PC-3 (cell line): ENCODE measurements around the gene EWSR1. TPM values are rescaled to one million over a fixed set of nuclear protein-coding genes. Genes with fewer than 3 reads are reported as not detected.
A peak's percentile ranks its signal among the peaks of the same experiment; 100 is the strongest.

ENCODE experiments used
- ATAC-seq: fragments of 200-7000 bp; cut with Tn5 transposase; 2 replicates; pipeline ENCODE4 v1.9.1; 2020; ENCODE audit warnings: mild to moderate bottlenecking, moderate library complexity
- BruUV-seq: library from RNA; stranded (reverse); fragments of 400-500 nt; replicated peaks from 2 replicates; lab custom pipeline; 2021; lab: Mats Ljungman, UMichigan
- CTCF ChIA-PET: fragments of 300-600 bp; sonication (Branson Sonifier 250); formaldehyde crosslinking; loops from one replicate; lab custom pipeline; 2022; ENCODE audit warnings: antibody characterized with exemption; lab: Charles Lee
- POLR2A ChIA-PET: fragments of 300-600 bp; sonication (Branson Sonifier 250); formaldehyde crosslinking; loops from one replicate; lab custom pipeline; 2022; ENCODE audit warnings: antibody characterized with exemption; ENCODE audit not compliant: unreplicated experiment; lab: Charles Lee
- DNase-seq: peaks from one replicate; pipeline ENCODE4 v3.0.0-alpha.2; 2015
- H2AFZ ChIP-seq: fragments of 300-600 bp; sonication (generic); 2 replicates; pipeline ENCODE4 v1.6.0; 2016; ENCODE audit warnings: antibody characterized with exemption, low read length
- H3F3A ChIP-seq: fragments of 300-600 bp; sonication (generic); one replicate; pipeline ENCODE4 v1.6.0; 2017; ENCODE audit warnings: antibody characterized with exemption, low read length, control low read depth, mild to moderate bottlenecking; ENCODE audit not compliant: unreplicated experiment
- H3K27ac ChIP-seq: fragments of 300-600 bp; sonication (generic); 2 replicates; pipeline ENCODE4 v1.5.1; 2016; ENCODE audit warnings: mild to moderate bottlenecking, low read length
- H3K27me3 ChIP-seq: fragments of 300-600 bp; sonication (generic); 2 replicates; pipeline ENCODE4 v1.6.1; 2016; ENCODE audit warnings: low read length, mixed read lengths
- H3K36me3 ChIP-seq: fragments of 300-600 bp; sonication (generic); 2 replicates; pipeline ENCODE4 v1.6.1; 2016; ENCODE audit warnings: low read depth, mixed run types, low read length, mixed read lengths
- H3K4me1 ChIP-seq: fragments of 300-600 bp; sonication (generic); 2 replicates; pipeline ENCODE4 v1.5.1; 2016; ENCODE audit warnings: low read length; ENCODE audit not compliant: insufficient read depth
- H3K4me2 ChIP-seq: fragments of 300-600 bp; sonication (generic); 2 replicates; pipeline ENCODE4 v1.6.0; 2016; ENCODE audit warnings: low read length
- H3K4me3 ChIP-seq: fragments of 300-600 bp; sonication (generic); 2 replicates; pipeline ENCODE4 v1.5.1; 2016; ENCODE audit warnings: mild to moderate bottlenecking, low read length, mixed read lengths
- H3K79me2 ChIP-seq: fragments of 300-600 bp; sonication (generic); 2 replicates; pipeline ENCODE4 v1.6.1; 2017; ENCODE audit warnings: low read length, mixed read lengths
- H3K9ac ChIP-seq: fragments of 300-600 bp; sonication (generic); 2 replicates; pipeline ENCODE4 v1.6.0; 2016; ENCODE audit warnings: mild to moderate bottlenecking, low read length
- H3K9me2 ChIP-seq: fragments of 300-600 bp; sonication (generic); replicated peaks from 2 replicates; pipeline ENCODE4 v1.6.1; 2016; ENCODE audit warnings: mixed run types, low read length, mixed read lengths
- H3K9me3 ChIP-seq: fragments of 300-600 bp; sonication (generic); 2 replicates; pipeline ENCODE4 v1.6.1; 2016; ENCODE audit warnings: low read length, mixed read lengths
- H4K20me1 ChIP-seq: fragments of 300-600 bp; sonication (generic); 2 replicates; pipeline ENCODE4 v1.6.1; 2016; ENCODE audit warnings: low read length, mixed read lengths
- EZH2 ChIP-seq: fragments of 300-600 bp; sonication (generic); IDR thresholded peaks from one replicate; pipeline ENCODE4 v1.6.1; 2017; ENCODE audit warnings: antibody characterized with exemption, mild to moderate bottlenecking, low read length; ENCODE audit not compliant: unreplicated experiment
- EZH2phosphoT487 ChIP-seq: fragments of 300-600 bp; sonication (generic); IDR thresholded peaks from 2 replicates; pipeline ENCODE4 v1.6.1; 2018; ENCODE audit warnings: mild to moderate bottlenecking, antibody characterized with exemption, low read length, borderline replicate concordance
- intact Hi-C: fragments of 100-400 bp; cut with micrococcal nuclease; formaldehyde crosslinking; loops from 2 replicates; pipeline ENCODE4 v1.9.0; 2023
- total RNA-seq: library from RNA; depleted of rRNA; stranded (reverse); fragments of >200 nt; gene quantifications from 2 replicates; pipeline ENCODE4 v1.2.3, GENCODE V29; 2014
- TF ChIP-seq, protein P1 (sequence below): fragments of 300-600 bp; sonication (generic); conservative IDR thresholded peaks from 2 replicates; pipeline ENCODE4 v1.5.1; 2017; ENCODE audit warnings: antibody characterized with exemption, low read depth, mild to moderate bottlenecking, low read length

EWSR1 gene
- total RNA-seq, 1 experiment from 2014 or later = 288 TPM

DNA sequence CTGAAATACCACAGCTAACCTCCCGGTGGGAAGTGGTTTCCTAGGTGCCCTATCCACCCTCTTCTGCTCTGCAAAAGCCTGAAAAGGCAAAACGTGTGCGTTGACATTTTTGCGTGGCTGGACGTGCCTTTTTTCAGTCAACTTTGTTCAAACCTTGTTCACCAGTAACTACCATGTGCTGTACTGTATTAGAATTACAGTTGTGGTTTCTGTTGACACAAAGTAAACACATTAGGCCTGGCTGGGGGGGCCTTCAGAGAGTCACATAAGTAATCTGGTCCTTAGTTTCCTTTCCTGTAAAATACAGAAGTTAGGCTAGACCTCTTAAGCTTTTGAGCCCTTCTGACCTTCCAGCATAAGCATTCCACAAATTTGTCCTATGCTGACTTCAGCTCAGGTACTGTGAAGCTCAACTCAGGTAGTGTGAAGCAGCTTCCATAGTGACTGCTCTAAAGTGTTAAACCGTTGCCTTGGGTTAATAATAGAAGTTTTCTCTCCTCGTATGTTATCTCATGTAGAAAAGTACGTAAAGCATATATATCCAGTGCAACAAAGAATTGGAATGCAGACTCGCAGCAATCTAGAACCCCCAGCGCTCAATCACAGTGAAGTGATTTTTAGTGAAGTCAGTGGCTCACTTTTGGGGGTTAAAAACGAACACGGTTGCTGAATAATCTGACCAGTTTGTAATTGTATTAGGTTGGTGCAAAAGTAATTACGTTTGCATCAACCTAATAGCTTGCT, 1.8 kb downstream of the EWSR1 start:
- Histone ChIP-seq H4K20me1 (peaks cover 61% of the 10 kb centered on the region), H3K4me3 (peak overlapping the region; percentile 99), H3K27me3 (no peaks in the 10 kb centered on the region), H3K9ac (peak overlapping the region; percentile 100), H3K79me2 (peaks cover 91% of the 10 kb centered on the region), H3K9me2 (no peaks in the 10 kb centered on the region), H3K27ac (peak overlapping the region; percentile 97; the same call in 1 of the 2 replicates), H3K4me1 (peaks cover 27% of the 10 kb centered on the region), H3K4me2 (peak overlapping the region; percentile 85), H3K36me3 (peaks cover 43% of the 10 kb centered on the region), H3K9me3 (no peaks in the 10 kb centered on the region), H3F3A (no peaks in the 10 kb centered on the region), H2AFZ (no peak overlapping the region)
- ATAC-seq (no peak), DNase-seq (peak; percentile 19)
- BruUV-seq = no TSS peak
- intact Hi-C loops = loop anchor here (2.0 kb wide), 1 partner anchor 37 kb away; the partner anchor contains the start of gene GAS2L1
- no peak for TF ChIP-seq EZH2
- POLR2A ChIA-PET = no interaction called here
- CTCF ChIA-PET = no interaction called here

DNA sequence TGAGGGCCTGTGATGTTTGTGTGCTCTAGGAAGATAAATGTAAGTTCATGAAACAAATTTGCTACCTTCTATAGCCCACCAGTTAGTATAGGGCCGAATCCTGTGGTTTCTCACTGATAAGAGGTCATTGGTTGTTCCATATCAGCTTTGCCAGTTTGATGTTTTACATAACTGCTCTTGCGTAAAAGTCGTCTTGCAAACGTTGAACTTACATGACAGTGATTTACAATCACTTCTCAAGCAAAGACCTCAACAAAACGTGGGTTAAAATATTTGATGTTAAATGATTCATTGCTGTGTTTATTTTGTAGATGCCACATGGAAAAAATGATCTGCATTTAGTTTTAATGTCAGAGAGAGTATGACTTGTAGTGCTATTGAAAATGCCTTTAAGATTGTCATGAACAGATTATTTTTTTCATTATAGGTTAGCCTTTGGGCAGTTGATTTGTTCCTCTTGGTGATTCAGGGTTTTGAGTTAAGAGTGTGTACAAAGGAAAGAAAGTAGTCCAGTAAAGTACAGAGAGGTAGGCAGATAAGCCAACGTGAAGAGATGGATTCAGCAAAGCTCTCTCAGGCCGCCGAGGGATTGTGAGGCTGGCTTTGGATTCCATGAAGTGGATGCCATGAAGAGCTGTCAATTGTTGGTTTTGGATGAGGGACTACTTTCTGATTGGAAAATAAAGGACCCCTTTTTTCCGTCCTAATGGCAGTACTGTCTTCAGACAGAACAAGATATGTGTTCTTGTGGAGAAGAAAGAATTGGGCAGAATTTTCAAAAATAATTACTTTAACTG, 2.6 kb downstream of the EWSR1 start:
- peak; percentile 19 for ATAC-seq
- TF ChIP-seq, protein P1, sequence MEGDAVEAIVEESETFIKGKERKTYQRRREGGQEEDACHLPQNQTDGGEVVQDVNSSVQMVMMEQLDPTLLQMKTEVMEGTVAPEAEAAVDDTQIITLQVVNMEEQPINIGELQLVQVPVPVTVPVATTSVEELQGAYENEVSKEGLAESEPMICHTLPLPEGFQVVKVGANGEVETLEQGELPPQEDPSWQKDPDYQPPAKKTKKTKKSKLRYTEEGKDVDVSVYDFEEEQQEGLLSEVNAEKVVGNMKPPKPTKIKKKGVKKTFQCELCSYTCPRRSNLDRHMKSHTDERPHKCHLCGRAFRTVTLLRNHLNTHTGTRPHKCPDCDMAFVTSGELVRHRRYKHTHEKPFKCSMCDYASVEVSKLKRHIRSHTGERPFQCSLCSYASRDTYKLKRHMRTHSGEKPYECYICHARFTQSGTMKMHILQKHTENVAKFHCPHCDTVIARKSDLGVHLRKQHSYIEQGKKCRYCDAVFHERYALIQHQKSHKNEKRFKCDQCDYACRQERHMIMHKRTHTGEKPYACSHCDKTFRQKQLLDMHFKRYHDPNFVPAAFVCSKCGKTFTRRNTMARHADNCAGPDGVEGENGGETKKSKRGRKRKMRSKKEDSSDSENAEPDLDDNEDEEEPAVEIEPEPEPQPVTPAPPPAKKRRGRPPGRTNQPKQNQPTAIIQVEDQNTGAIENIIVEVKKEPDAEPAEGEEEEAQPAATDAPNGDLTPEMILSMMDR = no peak
- no peak for TF ChIP-seq EZH2phosphoT487
- no peak for TF ChIP-seq EZH2
- Histone ChIP-seq H3K36me3 (peaks cover 51% of the 10 kb centered on the region), H3K9me3 (no peaks in the 10 kb centered on the region), H4K20me1 (peaks cover 69% of the 10 kb centered on the region), H3K79me2 (peaks cover 99% of the 10 kb centered on the region), H2AFZ (no peak overlapping the region), H3K9me2 (no peaks in the 10 kb centered on the region), H3K27ac (peak overlapping the region; percentile 11; the same call in 1 of the 2 replicates), H3F3A (peaks cover under 1% of the 10 kb centered on the region), H3K4me1 (peaks cover 27% of the 10 kb centered on the region), H3K4me2 (peak overlapping the region; percentile 85), H3K4me3 (peak overlapping the region; percentile 99), H3K27me3 (no peaks in the 10 kb centered on the region), H3K9ac (peak overlapping the region; percentile 100; the same call in 1 of the 2 replicates)
- DNase-seq = peak; percentile 54
- ChIA-PET CTCF (no interaction called here), POLR2A (no interaction called here)
- intact Hi-C loops = no loop called here
- no TSS peak for BruUV-seq

DNA sequence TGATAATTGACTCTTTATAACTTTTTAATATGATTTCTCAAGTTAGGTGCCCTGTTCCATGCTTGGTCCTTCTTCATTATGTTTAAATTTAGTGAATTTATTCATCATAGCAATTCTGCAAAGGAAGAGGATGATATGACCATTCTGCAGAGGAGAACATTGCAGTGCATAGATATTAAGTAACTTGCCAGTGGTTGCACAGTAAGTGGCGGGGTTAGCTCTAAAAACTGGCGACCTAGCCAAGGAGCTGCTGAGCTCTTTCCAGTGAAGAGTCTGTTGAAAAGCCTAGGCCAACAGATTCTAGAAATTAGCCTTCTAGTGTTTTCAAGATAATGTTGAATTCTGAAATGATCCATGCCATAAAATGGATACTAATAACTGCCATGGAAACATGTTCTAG, 4.6 kb downstream of the EWSR1 start:
- intact Hi-C loops = no loop called here
- CTCF ChIA-PET = no interaction called here
- Histone ChIP-seq H4K20me1 (peaks cover 88% of the 10 kb centered on the region), H3K27ac (no peak overlapping the region), H3K79me2 (peaks cover 100% of the 10 kb centered on the region), H3K4me2 (no peak overlapping the region), H3K27me3 (no peaks in the 10 kb centered on the region), H3K4me1 (peaks cover 17% of the 10 kb centered on the region), H3K4me3 (no peak overlapping the region), H3K9me2 (no peaks in the 10 kb centered on the region), H3K36me3 (peaks cover 70% of the 10 kb centered on the region), H3K9ac (no peak overlapping the region), H3F3A (peaks cover 3% of the 10 kb centered on the region), H3K9me3 (no peaks in the 10 kb centered on the region), H2AFZ (no peak overlapping the region)
- ATAC-seq (no peak), DNase-seq (no peak)
- TF ChIP-seq, protein P1 = no peak
- TF ChIP-seq EZH2phosphoT487 (no peak), EZH2 (no peak)
- no TSS peak for BruUV-seq
- POLR2A ChIA-PET = interaction anchor here (0.6 kb wide), 1 partner anchor 112 kb away, joined by 3 read pairs; no protein-coding TSS in a partner anchor
